IMR-90 (cell line): ENCODE results near the gene ISG20.

Experiments used
- CEBPB ChIP-seq: IDR thresholded peaks from 2 replicates; pipeline ENCODE4 v1.6.1; 2012; ENCODE audit warnings: low read depth, low read length, improper control_type of control experiment
- CHD1 ChIP-seq: IDR thresholded peaks from 2 replicates; pipeline ENCODE4 v1.6.1; 2012; ENCODE audit warnings: low read depth, low read length, improper control_type of control experiment
- MAFK ChIP-seq: IDR thresholded peaks from 2 replicates; pipeline ENCODE4 v1.6.1; 2012; ENCODE audit warnings: low read depth, low read length, improper control_type of control experiment
- MAZ ChIP-seq: IDR thresholded peaks from 2 replicates; pipeline ENCODE4 v1.6.1; 2012; ENCODE audit warnings: low read depth, mild to moderate bottlenecking, low read length, improper control_type of control experiment, moderate library complexity, borderline replicate concordance
- MXI1 ChIP-seq: IDR thresholded peaks from 2 replicates; pipeline ENCODE4 v1.6.1; 2012; ENCODE audit warnings: low read depth, mild to moderate bottlenecking, low read length, moderate library complexity, borderline replicate concordance
- NFE2L2 ChIP-seq: fragments of 150-350 bp; IDR thresholded peaks from 2 replicates; pipeline ENCODE4 v1.6.1; 2016; ENCODE audit warnings: low read depth, mild to moderate bottlenecking, low read length
- POLR2A ChIP-seq: IDR thresholded peaks from 2 replicates; pipeline ENCODE4 v1.6.1; 2012; ENCODE audit warnings: mild to moderate bottlenecking, low read depth, low read length
- RAD21 ChIP-seq: IDR thresholded peaks from 2 replicates; pipeline ENCODE4 v1.6.1; 2012; ENCODE audit warnings: low read length, improper control_type of control experiment
- RCOR1 ChIP-seq: IDR thresholded peaks from 2 replicates; pipeline ENCODE4 v1.6.1; 2012; ENCODE audit warnings: mild to moderate bottlenecking, low read length, improper control_type of control experiment; ENCODE audit not compliant: insufficient replicate concordance
- RFX5 ChIP-seq: IDR thresholded peaks from 2 replicates; pipeline ENCODE4 v1.8.0; 2012; ENCODE audit warnings: low read depth, mild to moderate bottlenecking, low read length, moderate library complexity
- SMC3 ChIP-seq: fragments of 150-350 bp; IDR thresholded peaks from 2 replicates; pipeline ENCODE4 v1.6.1; 2016; ENCODE audit warnings: low read depth, mild to moderate bottlenecking, antibody characterized with exemption, low read length, moderate library complexity
- TF ChIP-seq, protein P1 (sequence below): conservative IDR thresholded peaks from 2 replicates; pipeline ENCODE4 v1.5.1; 2012; ENCODE audit warnings: mild to moderate bottlenecking, low read depth, low read length, improper control_type of control experiment
- TF ChIP-seq, protein P2 (sequence below): fragments of 150-350 bp; IDR thresholded peaks from 2 replicates; pipeline ENCODE4 v1.6.1; 2017; ENCODE audit warnings: mild to moderate bottlenecking, antibody characterized with exemption, low read length, low read depth

DNA sequence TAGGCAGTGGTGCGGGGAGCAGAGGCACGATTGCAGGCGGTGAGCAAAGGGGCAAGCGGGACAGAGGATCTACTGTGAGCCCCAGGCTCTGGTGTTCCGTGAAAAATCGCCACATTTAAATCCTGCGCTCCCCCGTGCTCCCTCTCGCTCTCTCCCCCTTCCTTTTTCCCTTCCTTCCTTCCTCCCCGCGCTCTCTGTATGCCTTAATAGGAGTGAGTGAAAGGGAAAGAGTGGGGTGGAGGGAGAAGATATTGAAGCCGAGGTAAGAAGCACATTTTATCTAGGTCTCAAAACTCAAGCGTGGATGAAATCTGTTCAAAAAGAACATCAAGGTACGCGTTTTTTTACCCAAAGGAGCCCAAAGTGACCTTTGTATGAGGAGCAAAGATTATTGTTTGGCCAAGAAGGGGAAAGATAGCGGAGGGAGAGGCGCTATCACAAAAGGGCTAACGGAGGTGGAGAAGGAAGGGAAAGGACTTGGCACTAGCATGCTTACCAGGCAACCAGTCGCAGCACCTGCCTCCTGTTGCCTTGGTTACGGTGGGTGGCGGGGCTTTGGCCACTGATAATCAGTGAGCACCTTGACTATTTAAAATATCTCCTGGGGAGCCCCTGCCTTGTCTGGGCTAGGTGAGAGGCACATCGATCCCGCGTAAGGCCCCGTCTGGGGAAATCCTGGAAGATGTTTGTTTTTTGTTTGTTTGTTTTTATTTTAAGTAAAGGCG is 32.6 kb upstream of the ISG20 start:
- TF ChIP-seq, protein P1, sequence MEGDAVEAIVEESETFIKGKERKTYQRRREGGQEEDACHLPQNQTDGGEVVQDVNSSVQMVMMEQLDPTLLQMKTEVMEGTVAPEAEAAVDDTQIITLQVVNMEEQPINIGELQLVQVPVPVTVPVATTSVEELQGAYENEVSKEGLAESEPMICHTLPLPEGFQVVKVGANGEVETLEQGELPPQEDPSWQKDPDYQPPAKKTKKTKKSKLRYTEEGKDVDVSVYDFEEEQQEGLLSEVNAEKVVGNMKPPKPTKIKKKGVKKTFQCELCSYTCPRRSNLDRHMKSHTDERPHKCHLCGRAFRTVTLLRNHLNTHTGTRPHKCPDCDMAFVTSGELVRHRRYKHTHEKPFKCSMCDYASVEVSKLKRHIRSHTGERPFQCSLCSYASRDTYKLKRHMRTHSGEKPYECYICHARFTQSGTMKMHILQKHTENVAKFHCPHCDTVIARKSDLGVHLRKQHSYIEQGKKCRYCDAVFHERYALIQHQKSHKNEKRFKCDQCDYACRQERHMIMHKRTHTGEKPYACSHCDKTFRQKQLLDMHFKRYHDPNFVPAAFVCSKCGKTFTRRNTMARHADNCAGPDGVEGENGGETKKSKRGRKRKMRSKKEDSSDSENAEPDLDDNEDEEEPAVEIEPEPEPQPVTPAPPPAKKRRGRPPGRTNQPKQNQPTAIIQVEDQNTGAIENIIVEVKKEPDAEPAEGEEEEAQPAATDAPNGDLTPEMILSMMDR = no peak
- TF ChIP-seq RFX5 = no peak
- TF ChIP-seq CEBPB = no peak
- TF ChIP-seq POLR2A = no peak
- no peak for TF ChIP-seq CHD1
- no peak for TF ChIP-seq RAD21
- TF ChIP-seq, protein P2, sequence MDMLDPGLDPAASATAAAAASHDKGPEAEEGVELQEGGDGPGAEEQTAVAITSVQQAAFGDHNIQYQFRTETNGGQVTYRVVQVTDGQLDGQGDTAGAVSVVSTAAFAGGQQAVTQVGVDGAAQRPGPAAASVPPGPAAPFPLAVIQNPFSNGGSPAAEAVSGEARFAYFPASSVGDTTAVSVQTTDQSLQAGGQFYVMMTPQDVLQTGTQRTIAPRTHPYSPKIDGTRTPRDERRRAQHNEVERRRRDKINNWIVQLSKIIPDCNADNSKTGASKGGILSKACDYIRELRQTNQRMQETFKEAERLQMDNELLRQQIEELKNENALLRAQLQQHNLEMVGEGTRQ = no peak
- no peak for TF ChIP-seq MXI1
- TF ChIP-seq SMC3 = no peak
- TF ChIP-seq NFE2L2 = no peak
- TF ChIP-seq MAZ = no peak
- no peak for TF ChIP-seq RCOR1
- no peak for TF ChIP-seq MAFK
